MM.1S (cell line): ENCODE measurements around the gene PRADC1.

Source experiments
- CTCF ChIP-seq: fragments of 300-600 bp; sonication (generic); IDR thresholded peaks from 2 replicates; pipeline ENCODE4 v1.5.1; 2016; ENCODE audit warnings: antibody characterized with exemption, low read length, mixed read lengths
- EZH2 ChIP-seq: fragments of 300-600 bp; sonication (generic); optimal IDR thresholded peaks from 2 replicates; pipeline ENCODE3; 2017; ENCODE audit warnings: low read depth, mild to moderate bottlenecking, antibody characterized with exemption, low read length, mixed read lengths

GRCh38 chr2:73203055-73203681 lies 29.9 kb downstream of the PRADC1 start:
- TF ChIP-seq CTCF: no peak
- TF ChIP-seq EZH2: no peak
